Neural cell (in vitro differentiated cells): ENCODE results near the gene SRGAP3.

ENCODE experiments used
- EP300 ChIP-seq: fragments of 450-650 bp; conservative IDR thresholded peaks from 2 replicates; pipeline ENCODE4 v1.6.1; 2014; ENCODE audit warnings: antibody characterized with exemption, mild to moderate bottlenecking, moderate library complexity; ENCODE audit not compliant: poor library complexity, severe bottlenecking
- EZH2 ChIP-seq: fragments of 200-600, 300-800 bp; shearing (Covaris generic), sonication (generic); IDR thresholded peaks from 2 replicates; pipeline ENCODE4 v1.6.1; 2014; ENCODE audit warnings: antibody characterized with exemption, low read length, borderline replicate concordance, mild to moderate bottlenecking; ENCODE audit not compliant: insufficient read depth, poor library complexity, severe bottlenecking
- MXI1 ChIP-seq: fragments of 450-650 bp; conservative IDR thresholded peaks from 2 replicates; pipeline ENCODE4 v1.6.1; 2014; ENCODE audit warnings: antibody characterized with exemption, mild to moderate bottlenecking; ENCODE audit not compliant: poor library complexity, severe bottlenecking
- POLR2AphosphoS5 ChIP-seq: IDR thresholded peaks from 2 replicates; pipeline ENCODE4 v1.6.1; 2012
- RAD21 ChIP-seq: fragments of 450-650 bp; conservative IDR thresholded peaks from 2 replicates; pipeline ENCODE4 v1.6.1; 2014; ENCODE audit warnings: antibody characterized with exemption, mild to moderate bottlenecking, moderate library complexity
- SMC3 ChIP-seq: fragments of 450-650 bp; conservative IDR thresholded peaks from 2 replicates; pipeline ENCODE4 v1.6.1; 2014; ENCODE audit warnings: antibody characterized with exemption, mild to moderate bottlenecking, moderate library complexity; ENCODE audit not compliant: poor library complexity
- TF ChIP-seq, protein P1 (sequence below): fragments of 450-650 bp; IDR thresholded peaks from 2 replicates; pipeline ENCODE4 v1.5.1; 2014; ENCODE audit warnings: antibody characterized with exemption, mild to moderate bottlenecking, moderate library complexity; ENCODE audit not compliant: poor library complexity, severe bottlenecking
- TF ChIP-seq, protein P2 (sequence below): IDR thresholded peaks from 2 replicates; pipeline ENCODE4 v1.6.1; 2012; ENCODE audit warnings: borderline replicate concordance

GRCh38 chr3:9229879-9230278, 19.6 kb downstream of the SRGAP3 start:
- TF ChIP-seq, protein P1, sequence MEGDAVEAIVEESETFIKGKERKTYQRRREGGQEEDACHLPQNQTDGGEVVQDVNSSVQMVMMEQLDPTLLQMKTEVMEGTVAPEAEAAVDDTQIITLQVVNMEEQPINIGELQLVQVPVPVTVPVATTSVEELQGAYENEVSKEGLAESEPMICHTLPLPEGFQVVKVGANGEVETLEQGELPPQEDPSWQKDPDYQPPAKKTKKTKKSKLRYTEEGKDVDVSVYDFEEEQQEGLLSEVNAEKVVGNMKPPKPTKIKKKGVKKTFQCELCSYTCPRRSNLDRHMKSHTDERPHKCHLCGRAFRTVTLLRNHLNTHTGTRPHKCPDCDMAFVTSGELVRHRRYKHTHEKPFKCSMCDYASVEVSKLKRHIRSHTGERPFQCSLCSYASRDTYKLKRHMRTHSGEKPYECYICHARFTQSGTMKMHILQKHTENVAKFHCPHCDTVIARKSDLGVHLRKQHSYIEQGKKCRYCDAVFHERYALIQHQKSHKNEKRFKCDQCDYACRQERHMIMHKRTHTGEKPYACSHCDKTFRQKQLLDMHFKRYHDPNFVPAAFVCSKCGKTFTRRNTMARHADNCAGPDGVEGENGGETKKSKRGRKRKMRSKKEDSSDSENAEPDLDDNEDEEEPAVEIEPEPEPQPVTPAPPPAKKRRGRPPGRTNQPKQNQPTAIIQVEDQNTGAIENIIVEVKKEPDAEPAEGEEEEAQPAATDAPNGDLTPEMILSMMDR: no peak
- TF ChIP-seq EZH2: no peak
- TF ChIP-seq EP300: no peak
- TF ChIP-seq MXI1: no peak
- no peak for TF ChIP-seq POLR2AphosphoS5
- no peak for TF ChIP-seq RAD21
- TF ChIP-seq SMC3: no peak
- TF ChIP-seq, protein P2, sequence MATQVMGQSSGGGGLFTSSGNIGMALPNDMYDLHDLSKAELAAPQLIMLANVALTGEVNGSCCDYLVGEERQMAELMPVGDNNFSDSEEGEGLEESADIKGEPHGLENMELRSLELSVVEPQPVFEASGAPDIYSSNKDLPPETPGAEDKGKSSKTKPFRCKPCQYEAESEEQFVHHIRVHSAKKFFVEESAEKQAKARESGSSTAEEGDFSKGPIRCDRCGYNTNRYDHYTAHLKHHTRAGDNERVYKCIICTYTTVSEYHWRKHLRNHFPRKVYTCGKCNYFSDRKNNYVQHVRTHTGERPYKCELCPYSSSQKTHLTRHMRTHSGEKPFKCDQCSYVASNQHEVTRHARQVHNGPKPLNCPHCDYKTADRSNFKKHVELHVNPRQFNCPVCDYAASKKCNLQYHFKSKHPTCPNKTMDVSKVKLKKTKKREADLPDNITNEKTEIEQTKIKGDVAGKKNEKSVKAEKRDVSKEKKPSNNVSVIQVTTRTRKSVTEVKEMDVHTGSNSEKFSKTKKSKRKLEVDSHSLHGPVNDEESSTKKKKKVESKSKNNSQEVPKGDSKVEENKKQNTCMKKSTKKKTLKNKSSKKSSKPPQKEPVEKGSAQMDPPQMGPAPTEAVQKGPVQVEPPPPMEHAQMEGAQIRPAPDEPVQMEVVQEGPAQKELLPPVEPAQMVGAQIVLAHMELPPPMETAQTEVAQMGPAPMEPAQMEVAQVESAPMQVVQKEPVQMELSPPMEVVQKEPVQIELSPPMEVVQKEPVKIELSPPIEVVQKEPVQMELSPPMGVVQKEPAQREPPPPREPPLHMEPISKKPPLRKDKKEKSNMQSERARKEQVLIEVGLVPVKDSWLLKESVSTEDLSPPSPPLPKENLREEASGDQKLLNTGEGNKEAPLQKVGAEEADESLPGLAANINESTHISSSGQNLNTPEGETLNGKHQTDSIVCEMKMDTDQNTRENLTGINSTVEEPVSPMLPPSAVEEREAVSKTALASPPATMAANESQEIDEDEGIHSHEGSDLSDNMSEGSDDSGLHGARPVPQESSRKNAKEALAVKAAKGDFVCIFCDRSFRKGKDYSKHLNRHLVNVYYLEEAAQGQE: no peak
